Measurements from ENCODE around the gene KCTD19. TPM values are rescaled to one million over a fixed set of nuclear protein-coding genes. Genes with fewer than 3 reads are reported as not detected.
A peak's percentile ranks its signal among the peaks of the same experiment; 100 is the strongest.

KCTD19 gene
- total and polyA plus RNA-seq, 8 donors, result 0.73 to 13.1 (median 7.7) TPM; not detected in 1

GRCh38 chr16:67252609-67253497 is 73.7 kb downstream of the KCTD19 start:
- Histone ChIP-seq H3K4me3 (no peak overlapping the region), H3K27ac (no peak overlapping the region), H3K4me1 (peaks cover 10 to 16% of the 10 kb centered on the region in 2 donors), H3K9me3 (no peaks in the 10 kb centered on the region), H3K27me3 (peaks cover 0 to 33% of the 10 kb centered on the region in 2 donors), H3K36me3 (no peaks in the 10 kb centered on the region)
- intact Hi-C loops (cut with DNase I), result no loop called here
- ATAC-seq (no peak), DNase-seq (no peak)
- TF ChIP-seq CTCF (IDR thresholded peaks at IDR 0.05), result no peak

GRCh38 chr16:67250045-67250327 is 76.6 kb downstream of the KCTD19 start:
- Histone ChIP-seq H3K4me3 (no peak overlapping the region), H3K9me3 (no peaks in the 10 kb centered on the region), H3K27ac (no peak overlapping the region), H3K27me3 (peaks cover 0 to 34% of the 10 kb centered on the region in 2 donors), H3K36me3 (no peaks in the 10 kb centered on the region), H3K4me1 (peaks cover 21 to 32% of the 10 kb centered on the region in 2 donors)
- DNase-seq, result no peak
- ATAC-seq, result no peak
- intact Hi-C loops (cut with DNase I), result no loop called here
- no peak for TF ChIP-seq CTCF (IDR thresholded peaks at IDR 0.05)

- peak in 1 of 4 donors; percentile 32 for DNase-seq
- TF ChIP-seq CTCF (IDR thresholded peaks at IDR 0.05), result no peak
- Histone ChIP-seq H3K9me3 (no peaks in the 10 kb centered on the region), H3K27me3 (peaks cover 0 to 34% of the 10 kb centered on the region in 2 donors), H3K4me1 (peaks cover 27 to 38% of the 10 kb centered on the region in 2 donors), H3K36me3 (no peaks in the 10 kb centered on the region), H3K27ac (no peak overlapping the region), H3K4me3 (peak overlapping the region; percentile 48 to 81)
- no peak for ATAC-seq
- intact Hi-C loops (cut with DNase I), result no loop called here
These were observed 77.1 kb downstream of the KCTD19 start for GRCh38 chr16:67249178-67250044.

- ATAC-seq (no peak), DNase-seq (peak in 2 of 4 donors; percentile 50 to 52)
- TF ChIP-seq CTCF (IDR thresholded peaks at IDR 0.05), result no peak
- no peaks in the 10 kb centered on the region for H3K9me3 ChIP-seq
- H3K36me3 ChIP-seq, result no peaks in the 10 kb centered on the region
- intact Hi-C loops (cut with DNase I), result no loop called here
- peaks cover 0 to 34% of the 10 kb centered on the region in 2 donors for H3K27me3 ChIP-seq
- peak within 1 kb of the TSS; percentile 48 to 81 for H3K4me3 ChIP-seq
- peak within 1 kb of the TSS in 1 of 2 donors; percentile 97 for H3K27ac ChIP-seq
- H3K4me1 ChIP-seq, result peaks cover 35 to 46% of the 10 kb centered on the region in 2 donors
These were observed 78.0 kb downstream of the KCTD19 start, which contains the start of gene SLC9A5 for GRCh38 chr16:67248401-67249177. SLC9A5 (plus strand) TSS chr16:67248979; CDS start chr16:67249015, 36 bp downstream.

Data from left lung (tissue), 10 donors.